B cell (primary cell): ENCODE results near the gene LCN9. TPM values are rescaled to one million over a fixed set of nuclear protein-coding genes. Genes with fewer than 3 reads are reported as not detected.

ENCODE experiments used
- ATAC-seq: fragments of 200-7000 bp; cut with Tn5 transposase; one replicate; pipeline ENCODE4 v1.10.0; 2021; ENCODE audit warnings: low read depth, mild to moderate bottlenecking, moderate number of reproducible peaks, moderate library complexity
- CTCF ChIA-PET: fragments of 350-600 bp; sonication (Branson Sonifier 250); formaldehyde crosslinking; loops from one replicate; lab custom pipeline; 2021; ENCODE audit warnings: antibody characterized with exemption, inconsistent platforms; lab: Charles Lee
- POLR2A ChIA-PET: fragments of 350-600 bp; sonication (Branson Sonifier 250); formaldehyde crosslinking; loops from one replicate; lab custom pipeline; 2021; ENCODE audit warnings: antibody characterized with exemption; lab: Charles Lee
- DNase-seq: peaks from one replicate; pipeline ENCODE4 v3.0.0; 2013
- H2AFZ ChIP-seq: 2 replicates; pipeline ENCODE4 v1.6.1; 2012; ENCODE audit warnings: mild to moderate bottlenecking, low read depth, low read length; ENCODE audit not compliant: insufficient read depth, poor library complexity, severe bottlenecking
- H3K27ac ChIP-seq, 2 donors: 1 replicate in 1 of 2; 2 replicates in 1 of 2; pipeline ENCODE4 v1.5.1; 2012 to 2013; ENCODE audit warnings: low read length in 2 of 2, mild to moderate bottlenecking in 2 of 2, moderate library complexity in 1 of 2
- H3K27me3 ChIP-seq, 4 experiments: fragments of 200-600 bp in 1 of 4; sonication (generic) in 1 of 4; replicated peaks in 1 of 4; 1 replicate in 2 of 4; 2 replicates in 2 of 4; pipeline versions ENCODE4 v1.6.1 to v1.7.0; 2013 to 2016; ENCODE audit warnings: low read length in 3 of 4, mild to moderate bottlenecking in 2 of 4, mixed read lengths in 1 of 4, moderate library complexity in 1 of 4; ENCODE audit not compliant: insufficient read depth in 4 of 4, control insufficient read depth in 3 of 4; ENCODE audit errors: control extremely low read depth in 1 of 4
- H3K36me3 ChIP-seq, 2 experiments: replicated peaks in 1 of 2; 1 replicate in 1 of 2; 2 replicates in 1 of 2; pipeline versions ENCODE4 v1.6.1 to v1.7.1; 2013; ENCODE audit warnings: low read length in 1 of 2; ENCODE audit not compliant: insufficient read depth in 2 of 2, control insufficient read depth in 1 of 2; ENCODE audit errors: control extremely low read depth in 1 of 2, extremely low read depth in 1 of 2
- H3K4me1 ChIP-seq, 2 donors: fragments of 200-600 bp in 1 of 2; sonication (generic) in 1 of 2; 1 replicate in 1 of 2; 2 replicates in 1 of 2; pipeline versions ENCODE4 v1.5.1 to v1.6.1; 2013 to 2017; ENCODE audit warnings: low read length in 2 of 2; ENCODE audit not compliant: control insufficient read depth in 2 of 2, insufficient read depth in 2 of 2
- H3K4me2 ChIP-seq: replicated peaks from 2 replicates; pipeline ENCODE3; 2012; ENCODE audit warnings: mild to moderate bottlenecking, low read depth, low read length; ENCODE audit not compliant: poor library complexity, severe bottlenecking
- H3K4me3 ChIP-seq, 5 experiments: fragments of 200-600 bp in 1 of 5; sonication (generic) in 1 of 5; 1 replicate in 3 of 5; 2 replicates in 2 of 5; pipeline versions ENCODE4 v1.5.1 to v1.7.0; 2011 to 2016; ENCODE audit warnings: low read length in 4 of 5, mild to moderate bottlenecking in 4 of 5, low read depth in 2 of 5, control low read depth in 1 of 5, moderate library complexity in 1 of 5; ENCODE audit not compliant: insufficient read depth in 1 of 5; ENCODE audit errors: control extremely low read depth in 1 of 5, extremely low read depth in 1 of 5
- H3K79me2 ChIP-seq: fragments of 200-600 bp; sonication (generic); one replicate; pipeline ENCODE4 v1.6.0; 2016; ENCODE audit warnings: low read length; ENCODE audit not compliant: control insufficient read depth, insufficient read depth
- H3K9ac ChIP-seq: fragments of 200-600 bp; sonication (generic); 2 replicates; pipeline ENCODE4 v1.6.1; 2017; ENCODE audit warnings: mild to moderate bottlenecking, low read length, moderate library complexity
- H3K9me3 ChIP-seq, 3 donors: one replicate each; pipeline versions ENCODE4 v1.6.1 to v1.7.1; 2013; ENCODE audit warnings: low read length in 2 of 3; ENCODE audit not compliant: control insufficient read depth in 2 of 3, insufficient read depth in 1 of 3; ENCODE audit errors: control extremely low read depth in 1 of 3
- H4K20me1 ChIP-seq: 2 replicates; pipeline ENCODE4 v1.6.0; 2012; ENCODE audit warnings: mild to moderate bottlenecking, low read length; ENCODE audit not compliant: insufficient read depth, control insufficient read depth, poor library complexity, severe bottlenecking
- H3K27ac Mint-ChIP-seq: one replicate; pipeline ENCODE4 v1.8.0; 2021; ENCODE audit warnings: mixed read lengths
- H3K27me3 Mint-ChIP-seq: one replicate; pipeline ENCODE4 v1.8.0; 2021; ENCODE audit warnings: mixed read lengths
- H3K4me1 Mint-ChIP-seq: one replicate; pipeline ENCODE4 v1.8.0; 2021; ENCODE audit warnings: mixed read lengths
- H3K4me3 Mint-ChIP-seq: one replicate; pipeline ENCODE4 v1.8.0; 2021; ENCODE audit warnings: mixed read lengths
- H3K9me3 Mint-ChIP-seq: one replicate; pipeline ENCODE4 v1.8.0; 2022; ENCODE audit warnings: mixed read lengths; ENCODE audit not compliant: insufficient read depth
- CTCF ChIP-seq: fragments of 200-600 bp; IDR thresholded peaks from one replicate; pipeline ENCODE4 v1.8.0; 2022; ENCODE audit warnings: antibody characterized with exemption, mild to moderate bottlenecking
- EZH2 ChIP-seq: IDR thresholded peaks from 2 replicates; pipeline ENCODE4 v1.6.1; 2012; ENCODE audit warnings: borderline replicate concordance, low read depth, mild to moderate bottlenecking, moderate library complexity, low read length; ENCODE audit not compliant: insufficient read depth, poor library complexity, severe bottlenecking
- WGBS: methylation state at CpG from one replicate; pipeline ENCODE4 v1.1.5; 2013; ENCODE audit warnings: missing lambda C conversion rate; ENCODE audit not compliant: insufficient coverage; 5-methylcytosine and 5-hydroxymethylcytosine counted together
- intact Hi-C: fragments of 100-400 bp; cut with micrococcal nuclease; formaldehyde crosslinking; loops from one replicate; pipeline ENCODE4 v1.10.0; 2022
- polyA plus RNA-seq: library from polyadenylated mRNA; depleted of rRNA; stranded (reverse); fragments of >200 nt; gene quantifications from 2 replicates; pipeline ENCODE4 v1.2.3, GENCODE V29; 2012
- total RNA-seq, 2 donors: library from RNA; stranded (reverse); fragments of 120-200 nt in 1 of 2; gene quantifications; 1 replicate in 1 of 2; 2 replicates in 1 of 2; pipeline versions ENCODE4 v1.2.3 to v1.2.4, GENCODE V29; 2013 to 2022

Gene LCN9
- total and polyA plus RNA-seq, 2 donors (not counting 1 experiment from before 2014, with no cell fraction given), result not detected

- Histone ChIP-seq H2AFZ (no peak overlapping the region), H3K79me2 (no peaks in the 10 kb centered on the region), H3K4me2 (peak overlapping the region; percentile 57), H3K27me3 (peaks cover 0 to 11% (median 0%) of the 10 kb centered on the region in 4 experiments), H3K4me3 (no peak overlapping the region), H3K9me3 (no peaks in the 10 kb centered on the region), H4K20me1 (no peaks in the 10 kb centered on the region), H3K4me1 (peaks cover 6 to 7% of the 10 kb centered on the region in 2 donors), H3K27ac (no peak overlapping the region), H3K9ac (no peak overlapping the region), H3K36me3 (no peaks in the 10 kb centered on the region)
- ChIA-PET POLR2A (no interaction called here), CTCF (no interaction called here)
- intact Hi-C loops, result no loop called here
- TF ChIP-seq CTCF (no peak), EZH2 (no peak)
- no peaks in the 10 kb centered on the region for H3K9me3 Mint-ChIP-seq
- WGBS, result 28% methylated on average over 31 of the region's 40 CpGs
- H3K27me3 Mint-ChIP-seq, result no peaks in the 10 kb centered on the region
- H3K4me3 Mint-ChIP-seq, result no peak overlapping the region
- ATAC-seq, result no peak
- no peaks in the 10 kb centered on the region for H3K4me1 Mint-ChIP-seq
- DNase-seq, result no peak
- no peak overlapping the region for H3K27ac Mint-ChIP-seq
These were observed 38.2 kb downstream of the LCN9 start for GRCh38 chr9:135701067-135701958.
